CD14-positive monocyte (primary cell): Measurements from ENCODE around the gene BCKDHA. TPM values are rescaled to one million over a fixed set of nuclear protein-coding genes. Genes with fewer than 3 reads are reported as not detected.

Experiments used
- DNase-seq, 3 donors: peaks; one replicate each; pipeline ENCODE4 v3.0.0-alpha.2; 2011 to 2022
- H2AFZ ChIP-seq: 2 replicates; pipeline ENCODE4 v1.6.0; 2012; ENCODE audit warnings: mild to moderate bottlenecking, low read depth, low read length, inconsistent platforms; ENCODE audit not compliant: insufficient read depth, poor library complexity, severe bottlenecking
- H3K27ac ChIP-seq, 2 donors: 1 replicate in 1 of 2; 2 replicates in 1 of 2; pipeline ENCODE4 v1.5.1; 2012 to 2013; ENCODE audit warnings: low read length in 2 of 2, control low read depth in 1 of 2, inconsistent platforms in 1 of 2, low read depth in 1 of 2, mild to moderate bottlenecking in 1 of 2
- H3K27me3 ChIP-seq, 2 donors: one replicate each; pipeline versions ENCODE4 v1.6.0 to v1.6.1; 2011 to 2013; ENCODE audit warnings: low read length in 2 of 2; ENCODE audit not compliant: control insufficient read depth in 2 of 2, insufficient read depth in 2 of 2
- H3K36me3 ChIP-seq, 2 donors: replicated peaks in 1 of 2; 1 replicate in 1 of 2; 2 replicates in 1 of 2; pipeline versions ENCODE4 v1.5.1 to v1.6.1; 2012 to 2013; ENCODE audit warnings: low read length in 2 of 2, control low read depth in 1 of 2, inconsistent platforms in 1 of 2, mild to moderate bottlenecking in 1 of 2; ENCODE audit not compliant: insufficient read depth in 2 of 2, control insufficient read depth in 1 of 2
- H3K4me1 ChIP-seq, 2 donors: 1 replicate in 1 of 2; 2 replicates in 1 of 2; pipeline versions ENCODE4 v1.5.1 to v1.6.1; 2012 to 2013; ENCODE audit warnings: low read length in 2 of 2, control low read depth in 1 of 2, inconsistent platforms in 1 of 2, mild to moderate bottlenecking in 1 of 2, moderate library complexity in 1 of 2; ENCODE audit not compliant: insufficient read depth in 2 of 2, control insufficient read depth in 1 of 2
- H3K4me2 ChIP-seq: replicated peaks from 2 replicates; pipeline ENCODE3; 2012; ENCODE audit warnings: low read length, moderate library complexity, mild to moderate bottlenecking; ENCODE audit not compliant: poor library complexity, severe bottlenecking; ENCODE audit errors: extremely low read depth
- H3K4me3 ChIP-seq, 3 experiments: fragments of 200-600 bp in 1 of 3; sonication (generic) in 1 of 3; replicated peaks in 1 of 3; 1 replicate in 2 of 3; 2 replicates in 1 of 3; pipeline ENCODE4 v1.5.1; 2011 to 2013; ENCODE audit warnings: low read length in 3 of 3, mild to moderate bottlenecking in 3 of 3, control low read depth in 2 of 3, low read depth in 2 of 3, inconsistent platforms in 1 of 3, moderate library complexity in 1 of 3
- H3K79me2 ChIP-seq: 2 replicates; pipeline ENCODE4 v1.6.0; 2012; ENCODE audit warnings: mild to moderate bottlenecking, control low read depth, inconsistent platforms, low read length, moderate library complexity; ENCODE audit not compliant: insufficient read depth
- H3K9ac ChIP-seq: 2 replicates; pipeline ENCODE4 v1.6.0; 2017; ENCODE audit warnings: low read length, mild to moderate bottlenecking; ENCODE audit not compliant: insufficient read depth, poor library complexity, severe bottlenecking
- H3K9me3 ChIP-seq, 2 donors: replicated peaks in 1 of 2; 1 replicate in 1 of 2; 2 replicates in 1 of 2; pipeline versions ENCODE4 v1.5.1 to v1.6.1; 2012 to 2013; ENCODE audit warnings: low read length in 2 of 2, control low read depth in 1 of 2; ENCODE audit not compliant: control insufficient read depth in 1 of 2, insufficient read depth in 1 of 2
- H4K20me1 ChIP-seq: 2 replicates; pipeline ENCODE4 v1.6.0; 2012; ENCODE audit warnings: mild to moderate bottlenecking, low read length, control low read depth, moderate library complexity; ENCODE audit not compliant: insufficient read depth
- H3K27ac Mint-ChIP-seq, 7 donors: one replicate each; pipeline ENCODE4 v1.8.0; 2020; ENCODE audit warnings: mild to moderate bottlenecking in 7 of 7, mixed read lengths in 7 of 7, moderate library complexity in 6 of 7, inconsistent platforms in 2 of 7
- H3K27me3 Mint-ChIP-seq, 3 donors: one replicate each; pipeline ENCODE4 v1.8.0; 2021 to 2022; ENCODE audit warnings: low read depth in 3 of 3, mild to moderate bottlenecking in 3 of 3, mixed read lengths in 3 of 3, moderate library complexity in 3 of 3, inconsistent platforms in 1 of 3
- H3K36me3 Mint-ChIP-seq, 2 donors: one replicate each; pipeline ENCODE4 v1.8.0; 2020; ENCODE audit warnings: mixed read lengths in 2 of 2, inconsistent platforms in 1 of 2, mild to moderate bottlenecking in 1 of 2
- H3K4me1 Mint-ChIP-seq: one replicate; pipeline ENCODE4 v1.8.0; 2020; ENCODE audit warnings: mild to moderate bottlenecking, mixed read lengths
- H3K4me3 Mint-ChIP-seq, 2 donors: one replicate each; pipeline ENCODE4 v1.8.0; 2020; ENCODE audit warnings: mild to moderate bottlenecking in 2 of 2, mixed read lengths in 2 of 2, moderate library complexity in 1 of 2
- H3K9me3 Mint-ChIP-seq, 7 donors: one replicate each; pipeline ENCODE4 v1.8.0; 2020 to 2022; ENCODE audit warnings: mixed read lengths in 7 of 7, mild to moderate bottlenecking in 6 of 7, moderate library complexity in 6 of 7, inconsistent platforms in 2 of 7
- WGBS: methylation state at CpG from one replicate; pipeline ENCODE4 v1.1.5; 2013; ENCODE audit warnings: missing lambda C conversion rate; ENCODE audit not compliant: insufficient coverage; 5-methylcytosine and 5-hydroxymethylcytosine counted together
- intact Hi-C, 2 donors: fragments of 100-400 bp; cut with micrococcal nuclease; formaldehyde crosslinking; loops; one replicate each; pipeline versions ENCODE4 v1.15.0 to v1.15.1; 2023
- polyA plus RNA-seq, 3 donors: library from polyadenylated mRNA; depleted of rRNA in 1 of 3; unstranded in 2 of 3; stranded (reverse) in 1 of 3; fragments of 300-500 nt in 2 of 3; fragments of >200 nt in 1 of 3; fragmentation: Illumina TruSeq in 2 of 3; gene quantifications; 1 replicate in 2 of 3; 2 replicates in 1 of 3; pipeline ENCODE4 v1.2.3, GENCODE V29; 2012 to 2021
- TF ChIP-seq, protein P1 (sequence below): fragments of 200-600 bp; IDR thresholded peaks from one replicate; pipeline ENCODE4 v1.8.0; 2022; ENCODE audit warnings: antibody characterized with exemption, mild to moderate bottlenecking

BCKDHA gene
- polyA plus RNA-seq, 3 donors: 52.4 to 90.1 (median 87.6) TPM

DNA sequence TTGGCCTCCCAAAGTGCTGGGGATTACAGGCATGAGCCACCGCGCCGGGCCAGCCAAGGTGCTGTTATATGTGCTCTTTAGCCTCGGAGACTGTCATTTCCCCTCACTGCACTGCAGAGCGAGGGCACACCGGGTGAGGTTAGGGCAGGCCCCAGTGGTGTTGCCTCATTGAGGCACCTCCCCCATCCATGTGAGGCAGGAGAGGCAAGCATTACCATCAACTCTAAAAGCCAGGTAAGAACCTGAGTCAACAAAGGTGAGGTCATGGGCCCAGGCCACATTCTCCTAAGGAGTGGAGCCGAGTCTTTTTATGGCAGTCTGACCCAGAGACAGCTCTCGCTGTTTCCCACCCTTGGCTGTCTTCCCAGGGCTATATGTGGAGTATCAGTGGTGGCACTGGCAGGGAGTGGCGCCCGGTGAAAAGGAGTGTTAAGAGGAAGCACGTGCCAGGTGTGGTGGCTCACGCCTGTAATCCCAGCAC, 18.6 kb downstream of the BCKDHA start:
- no peak overlapping the region for H3K4me3 Mint-ChIP-seq
- DNase-seq: no peak
- H3K27me3 Mint-ChIP-seq: no peaks in the 10 kb centered on the region
- TF ChIP-seq, protein P1, sequence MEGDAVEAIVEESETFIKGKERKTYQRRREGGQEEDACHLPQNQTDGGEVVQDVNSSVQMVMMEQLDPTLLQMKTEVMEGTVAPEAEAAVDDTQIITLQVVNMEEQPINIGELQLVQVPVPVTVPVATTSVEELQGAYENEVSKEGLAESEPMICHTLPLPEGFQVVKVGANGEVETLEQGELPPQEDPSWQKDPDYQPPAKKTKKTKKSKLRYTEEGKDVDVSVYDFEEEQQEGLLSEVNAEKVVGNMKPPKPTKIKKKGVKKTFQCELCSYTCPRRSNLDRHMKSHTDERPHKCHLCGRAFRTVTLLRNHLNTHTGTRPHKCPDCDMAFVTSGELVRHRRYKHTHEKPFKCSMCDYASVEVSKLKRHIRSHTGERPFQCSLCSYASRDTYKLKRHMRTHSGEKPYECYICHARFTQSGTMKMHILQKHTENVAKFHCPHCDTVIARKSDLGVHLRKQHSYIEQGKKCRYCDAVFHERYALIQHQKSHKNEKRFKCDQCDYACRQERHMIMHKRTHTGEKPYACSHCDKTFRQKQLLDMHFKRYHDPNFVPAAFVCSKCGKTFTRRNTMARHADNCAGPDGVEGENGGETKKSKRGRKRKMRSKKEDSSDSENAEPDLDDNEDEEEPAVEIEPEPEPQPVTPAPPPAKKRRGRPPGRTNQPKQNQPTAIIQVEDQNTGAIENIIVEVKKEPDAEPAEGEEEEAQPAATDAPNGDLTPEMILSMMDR: no peak
- no peaks in the 10 kb centered on the region for H4K20me1 ChIP-seq
- peak overlapping the region in 2 of 7 donors; percentile 26 to 50 for H3K27ac Mint-ChIP-seq
- H3K9me3 Mint-ChIP-seq: peaks cover 0 to 5% (median 0%) of the 10 kb centered on the region in 7 donors
- H3K36me3 ChIP-seq: peaks cover 57 to 73% of the 10 kb centered on the region in 2 donors
- H3K4me3 ChIP-seq: no peak overlapping the region
- WGBS: 54% methylated on average over 5 of the region's 12 CpGs
- no peaks in the 10 kb centered on the region for H3K9me3 ChIP-seq
- no peaks in the 10 kb centered on the region for H3K27me3 ChIP-seq
- no peak overlapping the region for H3K4me2 ChIP-seq
- no peak overlapping the region for H3K9ac ChIP-seq
- intact Hi-C loops: no loop called here
- peaks cover 65 to 88% of the 10 kb centered on the region in 2 donors for H3K36me3 Mint-ChIP-seq
- no peak overlapping the region for H3K27ac ChIP-seq
- H3K4me1 Mint-ChIP-seq: peaks cover 61% of the 10 kb centered on the region
- peaks cover 39 to 70% of the 10 kb centered on the region in 2 donors for H3K4me1 ChIP-seq
- no peak overlapping the region for H2AFZ ChIP-seq
- peaks cover under 1% of the 10 kb centered on the region for H3K79me2 ChIP-seq

DNA sequence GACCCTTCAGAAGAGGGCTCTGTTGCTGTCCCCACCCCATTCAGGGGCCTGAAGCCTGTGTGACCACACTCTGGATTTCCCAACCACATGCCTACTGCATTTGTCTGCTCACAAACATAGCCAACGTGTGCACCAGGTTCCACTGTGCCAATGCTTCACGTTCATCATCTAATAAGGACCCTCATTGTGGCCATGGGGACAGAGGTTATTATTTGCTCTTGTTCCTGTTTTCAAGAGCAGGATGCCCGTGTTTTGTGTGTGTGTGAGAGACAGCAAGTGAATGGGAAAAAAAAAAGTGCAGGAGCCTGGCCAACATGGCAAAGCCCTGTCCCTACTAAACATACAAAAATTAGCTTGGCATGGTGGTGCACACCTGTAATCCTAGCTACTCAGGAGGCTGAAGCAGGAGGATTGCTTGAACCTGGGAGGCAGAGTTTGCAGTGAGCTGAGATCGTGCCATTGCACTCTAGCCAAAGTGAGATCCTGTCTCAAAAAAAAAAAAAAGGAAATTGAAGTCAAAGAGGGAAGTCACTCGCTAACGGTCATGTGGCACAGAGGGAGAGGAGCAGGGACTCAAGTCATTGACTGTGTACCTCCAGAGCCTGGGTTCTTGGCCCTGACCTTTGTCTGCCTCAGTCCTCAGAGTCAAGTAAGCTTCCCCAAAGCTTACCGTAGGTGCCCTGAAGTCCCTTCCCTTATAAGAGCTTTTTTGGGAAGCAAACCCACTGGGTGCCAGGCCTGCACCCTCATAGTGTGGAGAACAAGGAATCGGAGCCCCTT, 22.7 kb downstream of the BCKDHA start:
- WGBS: 3% methylated on average over 6 of the region's 8 CpGs
- Histone ChIP-seq H2AFZ (no peak overlapping the region), H3K27ac (peak overlapping the region; percentile 86 to 96), H3K9me3 (no peaks in the 10 kb centered on the region), H3K27me3 (no peaks in the 10 kb centered on the region), H3K36me3 (peaks cover 60 to 70% of the 10 kb centered on the region in 2 donors), H4K20me1 (peaks cover 19% of the 10 kb centered on the region), H3K4me2 (peak overlapping the region; percentile 56), H3K4me3 (peak overlapping the region in 1 of 3 experiments; percentile 29), H3K4me1 (peaks cover 62 to 78% of the 10 kb centered on the region in 2 donors), H3K79me2 (peaks cover 36% of the 10 kb centered on the region), H3K9ac (peak overlapping the region; percentile 41)
- peaks cover 68% of the 10 kb centered on the region for H3K4me1 Mint-ChIP-seq
- intact Hi-C loops: loop anchor here in 1 of 2 donors (10.0 kb wide), 1 partner anchor 45 kb away; the partner anchor contains the start of gene TMEM91
- TF ChIP-seq, protein P1: no peak
- peaks cover 0 to 1% (median 0%) of the 10 kb centered on the region in 3 donors for H3K27me3 Mint-ChIP-seq
- H3K36me3 Mint-ChIP-seq: peaks cover 59 to 91% of the 10 kb centered on the region in 2 donors
- peak; percentile 81 to 88 (median 87) for DNase-seq
- H3K4me3 Mint-ChIP-seq: peak overlapping the region in 1 of 2 donors; percentile 69
- H3K27ac Mint-ChIP-seq: peak overlapping the region; percentile 87 to 97 (median 96)
- peaks cover 0 to 5% (median 0%) of the 10 kb centered on the region in 7 donors for H3K9me3 Mint-ChIP-seq
